H9 (cell line): Measurements from ENCODE around the gene CLNS1A. TPM values are rescaled to one million over a fixed set of nuclear protein-coding genes. Genes with fewer than 3 reads are reported as not detected.
A peak's percentile ranks its signal among the peaks of the same experiment; 100 is the strongest.

Experiments used
- DNase-seq: peaks from one replicate; pipeline ENCODE4 v3.0.0-alpha.2; 2017
- H2AFZ ChIP-seq: one replicate; pipeline ENCODE4 v1.6.1; 2013; ENCODE audit warnings: mild to moderate bottlenecking, low read length, control low read depth, moderate library complexity
- H2AK5ac ChIP-seq: 2 replicates; pipeline ENCODE4 v1.6.1; 2013; ENCODE audit warnings: low read length, control low read depth, mixed read lengths; ENCODE audit not compliant: insufficient read length
- H2BK120ac ChIP-seq: one replicate; pipeline ENCODE4 v1.6.1; 2013; ENCODE audit warnings: low read depth, mild to moderate bottlenecking, low read length, control low read depth, inconsistent platforms; ENCODE audit not compliant: poor library complexity, severe bottlenecking
- H2BK12ac ChIP-seq: 2 replicates; pipeline ENCODE4 v1.6.1; 2013; ENCODE audit warnings: low read length, control low read depth, mixed read lengths, low read depth; ENCODE audit not compliant: insufficient read length
- H2BK15ac ChIP-seq: 2 replicates; pipeline ENCODE4 v1.6.1; 2013; ENCODE audit warnings: low read depth, low read length, control low read depth
- H2BK20ac ChIP-seq: one replicate; pipeline ENCODE4 v1.6.1; 2013; ENCODE audit warnings: low read depth, mild to moderate bottlenecking, low read length, control low read depth, inconsistent platforms; ENCODE audit not compliant: poor library complexity, severe bottlenecking
- H2BK5ac ChIP-seq: 2 replicates; pipeline ENCODE4 v1.6.1; 2013; ENCODE audit warnings: low read length, control low read depth, mixed read lengths; ENCODE audit not compliant: insufficient read length
- H3K14ac ChIP-seq: 2 replicates; pipeline ENCODE4 v1.6.1; 2013; ENCODE audit warnings: low read length, control low read depth; ENCODE audit not compliant: insufficient read depth
- H3K18ac ChIP-seq: 2 replicates; pipeline ENCODE4 v1.6.1; 2013; ENCODE audit warnings: low read depth, mild to moderate bottlenecking, mixed read lengths, low read length, control low read depth; ENCODE audit not compliant: insufficient read length
- H3K23ac ChIP-seq: 2 replicates; pipeline ENCODE4 v1.6.1; 2013; ENCODE audit warnings: low read length, control low read depth, mixed read lengths, low read depth; ENCODE audit not compliant: insufficient read length
- H3K23me2 ChIP-seq: 2 replicates; pipeline ENCODE4 v1.6.1; 2013; ENCODE audit warnings: low read depth, mild to moderate bottlenecking, mixed read lengths, low read length, control low read depth; ENCODE audit not compliant: insufficient read length, poor library complexity, severe bottlenecking
- H3K27ac ChIP-seq: 2 replicates; pipeline ENCODE4 v1.5.1; 2013; ENCODE audit warnings: low read length, control low read depth, mixed read lengths, low read depth; ENCODE audit not compliant: insufficient read length
- H3K27me3 ChIP-seq: 2 replicates; pipeline ENCODE4 v1.6.1; 2013; ENCODE audit warnings: low read length, control low read depth, inconsistent platforms; ENCODE audit not compliant: insufficient read depth
- H3K4ac ChIP-seq: 2 replicates; pipeline ENCODE4 v1.6.1; 2013; ENCODE audit warnings: low read depth, mild to moderate bottlenecking, control low read depth, inconsistent platforms, low read length, moderate library complexity
- H3K4me1 ChIP-seq: 2 replicates; pipeline ENCODE4 v1.6.1; 2013; ENCODE audit warnings: low read length, control low read depth, inconsistent platforms; ENCODE audit not compliant: insufficient read depth
- H3K4me2 ChIP-seq: 2 replicates; pipeline ENCODE4 v1.6.1; 2013; ENCODE audit warnings: low read length, control low read depth, mixed read lengths; ENCODE audit not compliant: insufficient read length, insufficient read depth
- H3K56ac ChIP-seq: 2 replicates; pipeline ENCODE4 v1.6.1; 2013; ENCODE audit warnings: low read depth, mild to moderate bottlenecking, mixed read lengths, low read length, control low read depth; ENCODE audit not compliant: insufficient read length
- H3K79me1 ChIP-seq: 2 replicates; pipeline ENCODE4 v1.6.1; 2013; ENCODE audit warnings: low read depth, mild to moderate bottlenecking, moderate library complexity, low read length, control low read depth, inconsistent platforms; ENCODE audit not compliant: insufficient read depth, poor library complexity, severe bottlenecking
- H3K79me2 ChIP-seq: 2 replicates; pipeline ENCODE4 v1.6.1; 2013; ENCODE audit warnings: low read length, control low read depth, inconsistent platforms; ENCODE audit not compliant: insufficient read depth
- H3K9ac ChIP-seq: 2 replicates; pipeline ENCODE4 v1.6.1; 2013; ENCODE audit warnings: low read length, control low read depth, mixed read lengths; ENCODE audit not compliant: insufficient read length; ENCODE audit errors: extremely low read depth
- H3K9me3 ChIP-seq: one replicate; pipeline ENCODE4 v1.6.1; 2013; ENCODE audit warnings: low read depth, low read length, inconsistent platforms; ENCODE audit not compliant: control insufficient read depth
- H3T11ph ChIP-seq: one replicate; pipeline ENCODE4 v1.6.1; 2013; ENCODE audit warnings: mild to moderate bottlenecking, low read length, control low read depth, inconsistent platforms
- H4K20me1 ChIP-seq: one replicate; pipeline ENCODE4 v1.6.1; 2013; ENCODE audit not compliant: control insufficient read depth, insufficient read length, insufficient read depth
- H4K5ac ChIP-seq: 2 replicates; pipeline ENCODE4 v1.6.1; 2013; ENCODE audit warnings: low read depth, mild to moderate bottlenecking, mixed read lengths, low read length, control low read depth; ENCODE audit not compliant: insufficient read length
- H4K8ac ChIP-seq: replicated peaks from 2 replicates; pipeline ENCODE4 v1.6.1; 2013; ENCODE audit warnings: low read length, control low read depth, mixed read lengths, low read depth; ENCODE audit not compliant: insufficient read length
- H4K91ac ChIP-seq: 2 replicates; pipeline ENCODE4 v1.6.1; 2013; ENCODE audit warnings: low read depth, mild to moderate bottlenecking, moderate library complexity, mixed read lengths, low read length, control low read depth; ENCODE audit not compliant: insufficient read length
- H3K27ac Mint-ChIP-seq, 3 experiments: 2 replicates in 2 of 3; 3 replicates in 1 of 3; pipeline ENCODE4 v1.8.0; 2020 to 2021; ENCODE audit warnings: mixed read lengths in 3 of 3, mild to moderate bottlenecking in 1 of 3, moderate library complexity in 1 of 3
- H3K27me3 Mint-ChIP-seq: 2 replicates; pipeline ENCODE4 v1.8.0; 2021; ENCODE audit warnings: low read depth, mild to moderate bottlenecking, moderate library complexity, mixed read lengths
- H3K36me3 Mint-ChIP-seq, 3 experiments: 2 replicates in 2 of 3; 3 replicates in 1 of 3; pipeline ENCODE4 v1.8.0; 2020 to 2021; ENCODE audit warnings: low read depth in 3 of 3, mixed read lengths in 3 of 3; ENCODE audit not compliant: insufficient read depth in 1 of 3
- H3K4me1 Mint-ChIP-seq, 2 experiments: 2 replicates each; pipeline ENCODE4 v1.8.0; 2020; ENCODE audit warnings: mixed read lengths in 2 of 2
- H3K4me3 Mint-ChIP-seq, 2 experiments: 2 replicates in 1 of 2; 3 replicates in 1 of 2; pipeline ENCODE4 v1.8.0; 2020 to 2021; ENCODE audit warnings: mild to moderate bottlenecking in 2 of 2, mixed read lengths in 2 of 2, moderate library complexity in 1 of 2
- H3K9me3 Mint-ChIP-seq, 2 experiments: 2 replicates in 1 of 2; 3 replicates in 1 of 2; pipeline ENCODE4 v1.8.0; 2020; ENCODE audit warnings: mild to moderate bottlenecking in 2 of 2, mixed read lengths in 2 of 2, moderate library complexity in 1 of 2
- CTCF ChIP-seq: fragments of 200-600 bp; sonication (generic); conservative IDR thresholded peaks from 3 replicates; pipeline ENCODE4 v1.8.0; 2021; ENCODE audit warnings: antibody characterized with exemption, mild to moderate bottlenecking
- WGBS: extraction: QIAGEN DNeasy Blood & Tissue Kit; methylation state at CpG from one replicate; pipeline ENCODE4 v1.1.7; 2013; ENCODE audit warnings: missing lambda C conversion rate, low lambda C conversion rate, mixed read lengths; ENCODE audit not compliant: insufficient read length; ENCODE audit errors: extremely low coverage; 5-methylcytosine and 5-hydroxymethylcytosine counted together
- total RNA-seq: library from RNA; stranded (reverse); gene quantifications from 2 replicates; pipeline ENCODE4 v1.2.1, GENCODE V29; 2021

CLNS1A gene
- total RNA-seq, 1 experiment from 2014 or later: 165 TPM

GRCh38 chr11:77568916-77569675, 68.5 kb downstream of the CLNS1A start:
- H3K9me3 ChIP-seq: no peaks in the 10 kb centered on the region
- Mint-ChIP-seq H3K9me3 (peaks cover 5% of the 10 kb centered on the region in 2 experiments; a peak in 3 of 5 replicates), H3K4me3 (no peak overlapping the region), H3K27ac (no peak overlapping the region; a peak in 1 of 7 replicates), H3K4me1 (peaks cover 38 to 43% of the 10 kb centered on the region in 2 experiments), H3K36me3 (peaks cover 0 to 4% (median 1%) of the 10 kb centered on the region in 3 experiments; a peak in 3 of 7 replicates), H3K27me3 (no peaks in the 10 kb centered on the region; the same call in 1 of the 2 replicates)
- H3K56ac ChIP-seq: peak overlapping the region; percentile 46
- no peak overlapping the region for H2BK120ac ChIP-seq
- no peak overlapping the region for H2BK5ac ChIP-seq
- no CpG with 5 or more reads among the region's 3 CpGs for whole genome bisulfite sequencing
- no peak overlapping the region for H3T11ph ChIP-seq
- H4K91ac ChIP-seq: no peak overlapping the region
- no peaks in the 10 kb centered on the region for H3K23me2 ChIP-seq
- peak overlapping the region; percentile 52 for H3K23ac ChIP-seq
- no peak overlapping the region for H3K9ac ChIP-seq
- H3K79me2 ChIP-seq: no peaks in the 10 kb centered on the region
- H2BK20ac ChIP-seq: no peak overlapping the region
- H4K5ac ChIP-seq: no peak overlapping the region
- H2BK12ac ChIP-seq: no peak overlapping the region
- H3K4me2 ChIP-seq: no peak overlapping the region
- TF ChIP-seq CTCF: no peak
- no peak overlapping the region for H2AFZ ChIP-seq
- peak overlapping the region; percentile 75 for H4K8ac ChIP-seq
- DNase-seq: no peak
- no peaks in the 10 kb centered on the region for H4K20me1 ChIP-seq
- no peak overlapping the region for H3K27ac ChIP-seq
- no peak overlapping the region for H3K18ac ChIP-seq
- H3K4me1 ChIP-seq: peaks cover 17% of the 10 kb centered on the region; the same call in 1 of the 2 replicates
- H3K4ac ChIP-seq: no peak overlapping the region
- H3K79me1 ChIP-seq: no peaks in the 10 kb centered on the region
- H3K14ac ChIP-seq: peak overlapping the region; percentile 66
- H2AK5ac ChIP-seq: no peak overlapping the region
- H3K27me3 ChIP-seq: no peaks in the 10 kb centered on the region; the same call in 1 of the 2 replicates
- no peak overlapping the region for H2BK15ac ChIP-seq
